ENCODE measurements around the gene GEMIN7. TPM values are rescaled to one million over a fixed set of nuclear protein-coding genes. Genes with fewer than 3 reads are reported as not detected.

GEMIN7 gene
- total RNA-seq, 1 donor from 2014 or later: 12.5 TPM

DNA sequence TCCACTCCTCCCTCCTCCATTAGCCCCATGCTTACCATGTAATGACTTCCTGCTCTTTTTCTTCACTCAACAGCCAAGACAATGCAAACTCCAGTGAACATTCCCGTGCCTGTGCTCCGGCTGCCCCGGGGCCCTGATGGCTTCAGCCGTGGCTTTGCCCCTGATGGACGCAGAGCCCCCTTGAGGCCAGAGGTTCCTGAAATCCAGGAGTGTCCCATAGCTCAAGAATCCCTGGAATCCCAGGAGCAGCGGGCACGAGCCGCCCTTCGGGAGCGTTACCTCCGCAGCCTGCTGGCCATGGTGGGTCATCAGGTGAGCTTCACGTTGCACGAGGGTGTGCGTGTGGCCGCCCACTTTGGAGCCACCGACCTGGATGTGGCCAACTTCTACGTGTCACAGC is 11.0 kb downstream of the GEMIN7 start:
- DNase-seq: no peak

DNA sequence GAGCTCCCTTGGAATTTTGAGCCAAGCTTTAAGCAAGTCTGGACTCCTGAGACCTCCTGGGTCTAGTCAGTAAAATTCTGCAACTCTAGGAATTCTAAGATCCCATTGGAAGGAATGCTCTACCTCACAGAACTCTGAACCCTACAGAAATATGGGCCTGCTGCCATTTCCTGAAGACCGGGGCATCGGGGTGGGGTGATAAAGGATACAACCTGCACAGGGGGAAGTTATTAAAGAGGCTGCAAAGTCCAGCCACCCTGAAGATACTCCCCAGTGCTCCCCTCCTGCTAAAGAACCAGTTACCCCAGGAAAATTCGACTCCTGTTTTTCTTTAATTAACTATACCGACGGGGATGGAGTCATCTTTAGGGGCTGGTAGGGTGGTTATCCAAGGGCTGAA is 11.5 kb downstream of the GEMIN7 start:
- no peak for DNase-seq

- DNase-seq: peak; percentile 100
Observed at GRCh38 chr19:45091031-45091923, 12.2 kb downstream of the GEMIN7 start.

GRCh38 chr19:45092747-45093678 is 14.0 kb downstream of the GEMIN7 start, which contains the start of gene PPP1R37:
PPP1R37 (plus strand) TSS chr19:45093179; CDS start chr19:45093326, 147 bp downstream.
- peak; percentile 99 for DNase-seq

GRCh38 chr19:45094137-45094536 is 15.1 kb downstream of the GEMIN7 start:
- DNase-seq: no peak

DNA sequence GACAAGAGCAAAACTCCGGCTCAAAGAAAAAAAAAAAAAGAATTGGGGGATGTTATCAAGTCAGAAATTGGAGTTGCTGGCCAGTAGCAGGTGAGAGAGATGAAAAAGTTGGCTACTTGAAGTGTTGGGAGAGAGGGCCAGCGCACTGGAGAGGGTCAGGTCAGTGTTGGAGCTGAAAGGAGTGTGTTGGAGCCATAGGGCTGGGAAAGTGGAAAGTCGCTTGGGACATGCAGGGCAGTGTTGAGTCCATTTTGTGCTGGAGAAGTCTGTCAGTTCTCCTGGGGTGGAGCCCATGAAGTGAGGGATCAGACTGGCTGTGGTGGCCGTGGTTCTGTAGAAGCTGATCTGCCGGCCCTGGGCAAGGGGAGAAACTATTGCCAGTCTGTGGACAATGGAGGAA is 15.6 kb downstream of the GEMIN7 start:
- no peak for DNase-seq

DNA sequence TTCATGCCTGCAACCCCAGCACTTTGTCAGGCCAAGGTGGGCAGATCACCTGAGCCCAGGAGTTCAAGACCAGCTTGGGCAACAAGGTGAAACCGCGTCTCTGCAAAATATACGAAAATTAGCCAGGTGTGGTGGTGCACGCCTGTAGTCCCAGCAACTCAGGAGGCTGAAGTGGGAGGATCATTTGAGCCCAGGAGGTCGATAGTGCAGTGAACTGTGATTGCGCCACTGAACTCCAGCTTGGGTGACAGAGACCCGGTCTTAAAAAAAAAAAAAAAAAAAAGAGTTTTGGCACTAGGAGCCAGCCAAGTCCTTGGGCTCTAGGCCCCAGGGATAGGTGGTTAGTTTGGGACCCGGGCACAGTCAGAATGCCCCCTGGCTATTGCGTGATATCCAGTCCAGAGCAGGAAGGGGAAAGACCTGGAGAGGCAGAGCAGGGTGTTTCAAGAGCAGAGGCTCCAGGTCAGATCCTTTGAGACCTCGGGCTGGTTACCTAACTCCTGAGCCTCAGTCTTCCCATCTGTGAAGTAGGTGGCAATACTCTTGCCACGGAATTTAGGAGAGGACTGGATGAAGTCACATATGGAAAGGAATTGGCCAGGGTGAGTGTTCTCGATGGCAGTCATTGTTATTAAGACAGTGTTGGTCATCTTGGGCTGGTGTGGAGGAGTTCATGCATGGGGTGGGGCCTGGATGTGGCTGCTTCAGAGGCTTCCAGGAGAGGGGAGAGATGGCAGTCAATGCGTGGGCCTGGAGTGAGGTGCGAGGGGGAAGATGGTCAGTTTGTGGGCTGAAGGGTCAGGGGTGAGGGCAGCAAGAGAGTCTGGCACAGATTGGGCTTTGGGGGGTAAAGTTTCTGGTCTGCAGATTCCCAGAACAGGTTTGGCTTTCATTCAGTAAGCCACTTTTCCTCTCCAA is 16.7 kb downstream of the GEMIN7 start:
- DNase-seq: no peak

DNA sequence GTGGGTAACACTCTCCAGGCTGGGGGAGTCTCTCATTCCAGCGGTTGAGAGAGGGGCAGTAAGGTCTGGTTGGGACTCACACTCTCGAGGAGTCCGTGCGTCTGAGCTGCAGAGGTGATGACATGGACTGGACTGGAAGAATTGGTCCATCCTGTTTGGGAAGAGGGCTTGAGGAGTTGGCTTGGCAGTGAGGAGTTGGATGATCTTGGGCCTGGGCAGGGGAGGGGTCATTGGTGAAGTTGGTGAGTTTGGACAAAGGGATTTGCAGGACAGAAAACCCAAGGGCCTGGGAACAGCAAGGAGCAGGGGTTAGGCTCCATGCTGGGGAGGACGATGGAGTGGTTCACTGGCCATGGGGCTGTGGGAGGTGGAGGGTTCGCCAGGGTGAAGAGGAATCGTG is 17.6 kb downstream of the GEMIN7 start:
- no peak for DNase-seq

DNA sequence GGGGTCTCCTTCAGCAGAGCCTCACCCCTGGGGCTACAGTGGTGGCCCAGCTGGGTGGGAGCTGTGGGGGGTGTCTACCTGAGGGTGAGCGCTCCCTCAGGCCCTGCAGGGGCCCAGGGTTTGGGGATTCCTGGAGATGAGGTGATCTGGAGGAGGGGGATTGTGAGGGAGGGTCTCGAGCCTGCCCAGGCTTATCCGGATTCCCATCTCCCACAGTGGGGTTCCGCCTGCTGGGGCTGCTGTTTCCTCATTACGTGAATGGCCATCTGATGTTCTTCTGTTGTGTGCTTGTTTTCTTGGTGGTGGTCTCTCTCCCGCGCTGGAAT is 18.4 kb downstream of the GEMIN7 start:
- no peak for DNase-seq

GRCh38 chr19:45097776-45098520 is 18.9 kb downstream of the GEMIN7 start:
- DNase-seq: peak; percentile 21

- DNase-seq: peak; percentile 41
Observed at GRCh38 chr19:45098521-45099466, 19.7 kb downstream of the GEMIN7 start.

DNA sequence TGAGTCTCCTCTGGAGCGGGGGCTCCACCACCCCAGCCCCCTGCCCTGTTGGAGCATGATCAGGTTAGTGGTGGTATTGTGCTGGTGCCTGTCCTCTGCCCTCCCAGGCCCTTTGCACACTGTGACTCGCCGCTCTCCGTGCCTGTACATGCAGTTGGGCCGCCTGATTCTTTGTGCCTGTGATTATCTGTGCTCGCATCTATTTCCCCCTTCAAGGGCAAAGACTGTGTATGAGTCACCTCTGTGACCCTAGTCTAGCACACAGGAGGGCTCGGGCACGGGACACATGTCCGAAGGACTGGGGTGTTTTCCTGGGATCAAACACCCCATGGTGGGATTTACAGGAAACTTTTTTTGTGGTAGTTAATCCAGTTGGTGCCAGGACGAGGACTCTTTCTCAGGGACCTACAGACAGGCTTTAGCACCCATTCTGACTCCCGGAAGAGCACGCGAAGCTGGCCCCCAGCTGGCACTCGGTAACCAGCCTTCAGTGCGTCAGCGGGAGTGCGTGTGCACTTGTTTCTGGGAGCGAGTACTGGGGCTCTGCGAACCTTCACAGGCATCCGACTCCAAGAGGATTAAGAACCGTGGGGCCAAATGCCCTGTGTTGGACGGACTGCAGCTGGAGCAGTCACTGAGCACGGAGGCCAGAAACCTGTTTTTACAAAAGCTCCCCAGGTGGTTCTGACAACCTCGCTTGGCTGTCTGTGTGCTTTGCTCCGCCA is 20.6 kb downstream of the GEMIN7 start:
- DNase-seq: peak; percentile 54

DNA sequence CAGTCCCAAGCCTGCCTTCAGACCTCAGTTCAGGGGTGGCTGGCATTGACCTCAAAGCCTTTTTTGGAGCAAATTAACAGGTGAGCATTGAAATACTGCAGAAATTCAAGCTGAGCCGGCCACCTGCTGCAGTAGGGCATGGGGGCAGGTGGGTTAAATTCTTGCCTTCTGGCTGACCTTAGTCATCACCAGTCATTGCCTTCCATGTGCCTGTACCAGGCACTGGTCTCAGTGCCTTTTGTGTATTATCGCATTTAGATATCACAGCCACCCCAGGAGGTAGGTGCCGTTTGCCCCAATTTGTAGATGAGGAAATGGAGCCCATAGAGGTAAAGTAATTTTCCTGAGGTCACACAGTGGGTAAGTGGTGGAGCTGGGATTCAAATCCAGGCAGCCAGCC is 21.1 kb downstream of the GEMIN7 start:
- no peak for DNase-seq

GRCh38 chr19:45100846-45101252 is 21.8 kb downstream of the GEMIN7 start:
- DNase-seq: peak; percentile 23

GRCh38 chr19:45101806-45102205 is 22.7 kb downstream of the GEMIN7 start:
- DNase-seq: no peak

- DNase-seq: no peak
Observed at GRCh38 chr19:45102481-45102880, 23.4 kb downstream of the GEMIN7 start.

- peak; percentile 41 for DNase-seq
Observed at GRCh38 chr19:45103156-45103507, 24.1 kb downstream of the GEMIN7 start.

DNA sequence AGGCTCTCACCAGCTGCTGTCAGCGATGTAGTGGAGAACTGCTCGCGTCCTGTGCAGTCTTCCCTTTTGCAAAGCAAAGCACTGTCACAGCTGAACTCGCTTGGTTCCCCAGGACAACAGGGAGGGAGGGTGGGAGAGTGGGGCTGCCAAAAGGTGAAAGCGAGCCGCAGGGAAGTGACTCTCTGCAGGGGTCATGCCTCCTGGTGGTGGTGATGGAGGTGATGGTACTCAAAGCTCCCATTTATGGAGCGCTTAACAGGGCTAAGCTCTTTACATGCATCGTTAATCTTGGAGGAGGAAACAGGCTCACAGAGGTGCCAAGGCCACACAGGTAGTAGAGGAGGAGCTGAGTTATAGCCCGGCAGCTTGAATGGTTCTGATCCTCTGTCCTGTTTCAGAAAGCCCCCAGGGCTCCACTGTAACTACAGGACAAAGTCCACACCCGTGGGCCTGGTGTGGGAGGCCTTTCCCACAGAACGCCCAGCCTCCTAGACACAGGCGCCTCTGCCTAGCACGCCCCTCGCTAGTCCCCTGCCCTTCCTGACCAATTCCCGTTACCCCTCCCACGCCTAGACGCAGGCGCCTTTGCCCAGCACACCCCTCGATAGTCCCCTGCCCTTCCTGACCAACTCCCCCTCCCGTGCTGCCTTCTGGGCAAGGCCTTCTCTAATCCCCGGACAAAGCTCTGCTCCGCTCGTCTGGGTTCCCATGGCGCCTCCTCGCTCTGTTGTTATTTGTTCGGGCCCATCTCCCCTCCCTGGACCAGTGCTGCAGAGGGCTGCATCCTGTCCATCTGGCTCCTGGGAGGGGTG is 24.7 kb downstream of the GEMIN7 start:
- DNase-seq: peak; percentile 39

Data from tongue (tissue), 2 donors.